ENCODE measurements around the gene ZNF768.
A peak's percentile ranks its signal among the peaks of the same experiment; 100 is the strongest.
"Not testable (repeated sequence)": the region's sequence is repeated elsewhere in the genome, so short reads cannot be mapped to it uniquely, and the experiment has no call there.

Gene ZNF768

DNA sequence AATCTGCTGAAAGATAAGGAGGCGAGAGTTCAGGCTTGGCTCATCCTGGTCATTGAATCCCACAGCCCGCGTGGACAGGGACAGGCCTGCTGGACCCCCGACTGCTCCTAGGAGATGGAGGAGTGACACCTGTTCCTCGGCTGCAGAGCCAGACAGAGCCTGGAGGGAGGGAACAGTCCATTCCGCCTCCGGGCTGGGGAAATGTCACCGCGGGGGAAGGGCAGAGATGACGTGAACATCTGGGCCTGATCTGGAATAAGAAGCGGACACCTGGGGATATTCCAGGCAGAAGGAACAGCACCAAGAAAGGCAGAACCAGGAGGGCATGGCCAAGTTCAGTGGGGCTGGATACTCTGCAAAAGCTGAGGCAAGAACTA is 6.8 kb upstream of the ZNF768 start:
- no peak for DNase-seq (ENCODE audit: low read depth)

DNA sequence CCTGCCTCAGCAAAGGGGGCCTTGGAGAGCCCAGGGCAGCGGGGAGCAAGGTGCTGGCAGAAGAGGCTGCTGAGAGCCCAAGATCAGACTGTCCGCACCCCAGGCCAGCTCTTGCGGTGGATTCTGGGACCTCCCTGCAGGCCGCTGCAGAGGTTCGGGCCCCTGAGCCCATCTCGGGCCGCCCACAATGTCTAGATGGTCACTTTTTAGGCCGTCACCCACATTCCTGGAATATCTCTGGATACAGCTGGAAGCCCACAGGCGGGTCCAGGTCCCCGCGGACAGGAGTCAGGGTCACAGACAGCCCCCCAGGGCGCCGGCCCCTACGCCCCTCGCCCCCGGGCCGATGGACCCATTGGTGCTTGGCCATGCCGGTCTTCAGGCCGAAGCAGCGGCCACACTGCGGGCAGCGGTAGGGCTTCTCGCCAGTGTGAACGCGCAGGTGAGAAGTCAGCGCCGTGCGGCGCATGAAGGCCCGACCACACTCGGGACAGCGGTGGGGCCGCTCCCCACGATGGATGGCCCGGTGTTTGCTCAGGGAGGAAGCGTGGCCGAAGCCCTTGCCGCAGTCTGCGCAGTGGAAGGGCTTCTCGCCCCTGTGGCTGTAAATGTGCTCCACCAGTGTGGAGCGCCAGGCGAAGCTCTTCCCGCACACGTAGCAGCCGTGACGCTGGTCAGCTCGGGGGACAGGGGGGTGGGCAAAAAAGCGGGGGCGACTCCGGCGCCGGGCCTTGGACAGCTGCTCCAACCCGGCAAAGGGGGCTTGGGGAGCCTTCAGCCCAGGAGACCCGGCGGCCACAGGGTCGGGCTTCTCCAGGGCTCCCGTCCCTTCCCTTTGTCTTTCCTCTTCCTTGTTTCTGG is 6.1 kb upstream of the ZNF768 start:
- no peak for DNase-seq (ENCODE audit: low read depth)

DNA sequence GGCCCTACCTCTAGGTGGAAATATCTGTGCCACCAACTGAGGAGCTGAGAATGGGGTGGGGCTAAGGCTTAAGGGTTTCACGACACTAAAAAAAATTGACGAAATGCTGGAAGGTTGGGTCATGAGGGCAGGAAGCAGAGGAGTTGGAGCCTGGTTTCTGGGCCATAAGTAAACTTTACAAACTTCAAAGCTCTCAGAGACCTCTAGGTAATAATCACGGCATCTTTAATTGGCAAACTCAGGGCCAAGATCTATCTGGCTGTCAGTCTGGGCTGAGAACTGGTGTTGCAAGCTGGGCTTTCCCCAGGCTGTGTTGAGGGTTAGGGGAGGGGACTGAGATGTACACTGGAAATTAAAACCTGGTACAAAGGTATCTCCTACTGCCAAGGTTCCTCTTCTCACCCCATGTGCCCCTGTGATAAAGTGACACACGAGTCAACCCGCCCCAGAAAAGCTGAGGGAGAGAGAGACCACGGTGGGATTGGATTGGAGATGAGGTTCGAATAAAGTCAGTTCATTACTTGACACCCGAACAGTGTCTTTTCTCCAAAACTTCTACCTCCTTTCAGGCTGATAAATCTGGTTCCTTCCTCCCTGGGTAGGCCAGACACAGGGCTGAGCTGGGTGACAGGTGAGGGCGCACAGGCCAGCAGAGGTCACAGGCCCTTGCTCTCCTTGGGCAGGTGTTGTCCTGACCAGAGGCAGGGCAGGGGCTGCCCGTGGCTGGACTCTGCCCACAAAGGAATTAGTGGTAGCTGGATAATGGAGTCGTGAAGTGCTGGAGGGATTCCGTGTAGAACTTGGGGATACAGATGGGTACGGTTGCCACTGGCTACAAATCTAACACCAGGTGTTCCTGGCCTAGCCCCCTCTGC is 4.0 kb upstream of the ZNF768 start:
- DNase-seq (ENCODE audit: low read depth), result no peak

DNA sequence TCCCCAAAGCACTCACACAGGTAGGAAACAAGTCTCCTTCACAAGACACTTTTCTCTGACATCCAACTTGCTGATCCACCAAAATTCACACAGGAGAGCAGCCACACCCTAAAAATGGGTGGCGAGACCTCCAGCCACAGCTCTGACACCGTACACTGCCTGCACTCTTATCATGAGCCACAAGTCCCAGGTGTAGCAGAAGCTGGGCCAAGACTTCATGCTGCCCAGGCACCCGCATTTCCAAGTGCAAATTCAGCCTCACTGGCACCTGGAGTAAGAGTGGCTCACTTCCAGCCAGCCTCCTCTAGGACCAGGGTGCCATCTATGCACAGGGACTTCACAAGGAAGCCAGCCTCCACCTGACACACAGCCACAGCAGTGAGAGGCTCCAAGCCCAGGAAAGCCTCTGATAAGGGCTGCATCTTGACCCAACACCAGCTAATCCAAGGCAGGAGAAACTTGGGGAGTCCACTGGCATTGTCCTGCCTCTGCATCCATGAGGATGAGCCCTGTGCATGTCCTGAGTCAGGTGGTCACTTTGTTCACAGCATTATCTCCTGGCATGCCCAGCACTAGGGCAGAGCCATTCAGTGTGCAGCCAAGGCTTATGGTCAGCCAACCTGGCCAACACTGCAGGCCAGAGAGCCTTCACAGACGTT is 2.6 kb upstream of the ZNF768 start:
- DNase-seq (ENCODE audit: low read depth), result no peak

DNA sequence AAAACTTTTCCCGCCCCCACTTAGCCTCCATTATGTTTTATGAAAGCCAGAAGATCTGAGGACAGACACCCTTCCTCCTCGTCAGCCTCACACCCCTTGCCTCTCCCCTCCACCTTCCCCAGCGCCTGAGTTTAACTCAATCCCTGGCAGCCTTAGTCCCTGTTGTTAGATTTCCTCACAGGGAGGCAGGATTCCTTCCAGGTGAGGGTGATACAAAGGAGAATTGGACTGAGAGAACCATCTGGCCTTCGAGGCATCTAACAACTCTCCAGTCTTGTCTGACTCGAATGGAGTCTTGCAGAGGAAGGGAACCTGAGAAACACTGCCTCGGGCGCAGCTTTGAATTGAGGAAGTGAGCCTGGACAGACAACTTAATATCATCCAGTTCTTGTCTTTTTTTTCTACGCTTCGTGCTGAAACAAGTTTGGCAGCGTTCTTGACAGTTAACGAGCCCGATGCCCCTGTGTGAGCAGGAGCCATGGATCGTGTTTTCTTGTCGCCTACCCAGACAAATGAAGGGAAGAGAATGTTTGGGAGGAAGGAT is 1.3 kb upstream of the ZNF768 start:
- DNase-seq (ENCODE audit: low read depth), result no peak

DNA sequence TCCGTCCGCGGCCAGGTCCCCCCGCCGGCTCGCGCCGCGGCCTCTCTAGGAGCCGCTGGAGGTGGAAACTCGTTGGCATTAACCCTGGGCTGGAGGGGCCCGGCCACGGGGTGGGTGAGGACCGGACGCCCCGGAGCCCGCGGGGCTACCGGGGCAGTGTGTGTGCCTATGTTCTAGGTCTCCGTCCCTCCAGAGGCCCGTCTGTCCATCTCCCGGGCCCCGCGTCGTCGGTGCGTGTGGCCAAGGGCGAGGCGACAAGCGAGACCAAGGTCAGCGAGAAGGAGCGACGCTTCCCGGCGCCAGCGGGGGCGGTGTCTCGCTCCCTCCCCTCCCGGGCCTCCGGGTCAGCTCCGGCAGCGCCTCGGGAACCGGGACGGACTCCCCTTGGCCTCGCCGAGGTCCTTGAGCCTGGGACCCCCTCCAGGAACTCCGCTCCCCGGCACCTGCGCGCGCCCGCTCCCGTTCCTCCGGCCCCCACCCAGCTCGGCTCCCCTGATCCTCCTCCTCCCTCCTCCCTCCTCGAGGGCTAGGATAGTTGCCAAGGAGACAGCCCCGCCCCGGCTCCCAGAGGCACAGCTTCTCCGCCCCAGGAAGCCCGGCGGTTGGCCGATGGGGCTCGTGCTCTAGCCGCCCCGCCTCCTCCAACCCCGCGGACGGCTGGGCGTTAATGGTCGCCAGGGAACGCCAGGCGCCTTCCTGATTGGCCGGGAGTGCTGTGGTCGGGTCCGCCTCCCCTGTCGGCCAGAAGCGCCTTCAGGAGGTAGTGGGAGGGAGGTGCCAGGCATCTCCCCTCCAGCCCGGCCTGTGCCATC is 663 bp upstream of the ZNF768 start:
- DNase-seq (ENCODE audit: low read depth), result peak; percentile 94

DNA sequence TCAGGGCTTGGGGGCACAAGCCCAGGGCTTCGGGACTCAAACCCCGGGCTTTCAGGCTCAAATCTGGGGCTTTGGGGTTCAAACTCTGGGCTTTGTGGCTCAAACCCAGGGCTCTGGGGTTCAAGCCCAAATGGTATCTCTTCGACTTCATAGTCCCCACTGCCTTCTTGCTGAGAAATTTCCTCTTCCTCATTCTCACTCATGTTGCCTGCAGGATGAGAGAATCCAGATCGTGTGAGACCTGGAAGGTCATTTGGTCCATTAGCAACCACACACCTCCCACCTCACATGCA is 576 bp downstream of the ZNF768 start:
- DNase-seq (ENCODE audit: low read depth), result no peak

DNA sequence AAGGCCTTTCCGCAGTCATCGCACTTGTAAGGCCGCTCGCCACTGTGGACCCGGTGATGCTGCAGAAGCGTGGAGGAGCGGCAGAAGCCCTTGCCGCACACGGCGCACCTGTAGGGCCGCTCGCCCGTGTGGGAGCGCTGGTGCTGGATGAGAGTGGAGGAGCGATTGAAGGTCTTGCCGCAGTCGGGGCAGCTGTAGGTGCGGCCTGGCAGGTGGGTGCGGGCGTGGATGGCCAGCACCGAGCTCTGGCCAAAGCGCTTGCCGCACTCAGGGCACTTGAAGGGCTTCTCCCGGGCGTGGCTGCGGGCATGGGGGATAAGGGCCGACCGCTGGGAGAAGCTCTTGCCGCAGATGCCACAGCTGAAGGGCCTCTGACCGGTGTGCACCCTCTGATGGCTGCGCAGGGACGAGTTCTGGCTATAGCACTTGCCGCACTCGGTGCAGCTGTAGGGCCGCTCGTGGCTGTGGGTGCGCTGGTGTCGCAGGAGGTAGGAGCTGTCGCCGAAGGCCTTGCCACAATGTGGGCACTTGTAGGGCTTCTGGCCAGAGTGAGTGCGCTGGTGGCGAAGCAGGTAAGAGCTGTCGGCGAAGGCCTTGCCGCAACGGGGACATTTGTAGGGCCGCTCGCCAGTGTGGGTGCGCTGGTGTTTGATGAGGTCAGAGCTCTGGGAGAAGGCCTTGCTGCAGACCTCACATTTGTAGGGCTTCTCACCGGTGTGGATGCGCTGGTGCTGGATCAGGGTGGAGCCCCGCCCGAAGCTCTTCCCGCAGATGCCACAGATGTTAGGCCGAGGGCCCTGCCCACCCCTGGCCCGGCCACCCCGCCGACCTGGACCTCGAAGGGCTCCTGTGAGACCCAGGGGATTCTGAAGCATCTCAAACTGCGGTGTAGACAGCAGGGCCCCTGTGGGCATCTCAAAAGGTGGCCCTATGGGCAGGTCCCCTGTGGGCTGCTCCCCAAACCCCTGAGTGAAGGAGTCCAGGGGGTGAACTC is 1.5 kb downstream of the ZNF768 start:
- no peak for DNase-seq (ENCODE audit: low read depth)

DNA sequence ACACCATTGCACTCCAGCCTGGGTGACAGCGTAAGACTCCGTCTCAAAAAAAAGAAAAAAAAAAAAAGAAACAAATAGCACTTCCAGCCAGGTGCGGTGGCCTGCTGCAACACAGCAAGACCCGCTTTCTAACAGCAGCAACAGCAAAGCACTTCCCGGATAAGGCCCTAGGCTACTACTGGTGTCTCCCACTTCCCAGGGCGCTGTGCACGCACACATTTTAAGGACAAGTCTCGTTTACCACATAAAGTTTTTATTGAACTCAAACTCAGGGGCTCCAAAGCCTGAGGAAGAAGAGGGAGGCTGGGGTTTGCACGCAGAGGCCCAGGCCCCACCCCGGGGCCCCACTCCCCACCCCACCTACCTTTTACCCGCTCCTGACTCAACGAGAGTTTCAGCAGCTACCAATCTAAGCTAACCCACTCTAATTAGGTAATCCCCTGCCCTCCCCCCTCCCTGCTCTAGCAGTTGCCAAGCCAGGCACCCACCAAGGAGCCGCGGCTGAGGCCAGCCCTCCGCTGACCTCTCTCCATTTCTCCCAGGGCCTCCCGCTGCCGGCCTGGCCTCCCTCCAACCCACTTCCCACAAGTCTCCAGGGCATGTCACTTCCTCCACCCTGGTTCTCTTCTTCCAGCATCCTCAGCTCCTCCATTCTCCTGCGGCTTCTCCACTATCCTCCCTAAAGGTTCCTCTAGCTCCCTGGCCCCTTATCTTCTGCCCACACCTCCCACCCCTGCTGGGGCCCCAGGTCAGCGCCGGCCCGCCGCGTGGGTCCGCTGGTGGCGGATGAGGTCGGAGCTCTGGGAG is 2.4 kb downstream of the ZNF768 start:
- no peak for DNase-seq (ENCODE audit: low read depth)

DNA sequence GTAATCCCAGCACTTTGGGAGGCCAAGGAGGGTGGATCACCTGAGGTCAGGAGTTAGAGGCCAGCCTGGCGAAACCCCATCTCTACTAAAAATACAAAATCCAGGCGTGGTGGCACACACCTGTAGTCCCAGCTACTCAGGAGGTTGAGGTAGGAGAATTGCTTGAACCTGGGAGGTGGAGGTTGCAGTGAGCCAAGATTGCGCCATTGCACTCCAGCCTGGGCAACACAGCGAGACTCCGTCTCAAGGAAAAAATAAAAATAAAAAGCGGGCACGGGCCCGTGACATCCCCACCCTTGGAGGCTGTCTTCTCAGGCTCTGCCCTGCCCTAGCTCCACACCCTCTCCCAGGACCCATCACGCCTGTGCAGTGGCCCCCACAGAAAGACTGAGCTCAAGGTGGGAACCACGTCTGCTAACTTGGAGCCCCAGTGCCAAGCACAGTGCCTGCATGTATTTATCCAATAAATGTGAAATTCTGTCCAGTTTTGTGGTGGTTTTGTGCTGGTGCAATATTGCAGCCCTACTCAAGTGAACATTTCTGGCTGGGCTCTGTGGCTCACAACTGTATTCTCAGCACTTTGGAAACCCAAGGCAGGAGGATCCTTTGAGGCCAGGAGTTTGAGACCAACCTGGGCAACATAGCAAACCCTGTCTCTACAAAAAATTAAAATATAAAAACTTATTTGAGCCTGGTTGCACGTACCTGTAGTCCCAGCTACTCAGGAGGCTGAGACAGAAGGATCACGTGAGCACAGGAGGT is 3.5 kb downstream of the ZNF768 start:
- not testable (repeated sequence) for DNase-seq (ENCODE audit: low read depth)

DNA sequence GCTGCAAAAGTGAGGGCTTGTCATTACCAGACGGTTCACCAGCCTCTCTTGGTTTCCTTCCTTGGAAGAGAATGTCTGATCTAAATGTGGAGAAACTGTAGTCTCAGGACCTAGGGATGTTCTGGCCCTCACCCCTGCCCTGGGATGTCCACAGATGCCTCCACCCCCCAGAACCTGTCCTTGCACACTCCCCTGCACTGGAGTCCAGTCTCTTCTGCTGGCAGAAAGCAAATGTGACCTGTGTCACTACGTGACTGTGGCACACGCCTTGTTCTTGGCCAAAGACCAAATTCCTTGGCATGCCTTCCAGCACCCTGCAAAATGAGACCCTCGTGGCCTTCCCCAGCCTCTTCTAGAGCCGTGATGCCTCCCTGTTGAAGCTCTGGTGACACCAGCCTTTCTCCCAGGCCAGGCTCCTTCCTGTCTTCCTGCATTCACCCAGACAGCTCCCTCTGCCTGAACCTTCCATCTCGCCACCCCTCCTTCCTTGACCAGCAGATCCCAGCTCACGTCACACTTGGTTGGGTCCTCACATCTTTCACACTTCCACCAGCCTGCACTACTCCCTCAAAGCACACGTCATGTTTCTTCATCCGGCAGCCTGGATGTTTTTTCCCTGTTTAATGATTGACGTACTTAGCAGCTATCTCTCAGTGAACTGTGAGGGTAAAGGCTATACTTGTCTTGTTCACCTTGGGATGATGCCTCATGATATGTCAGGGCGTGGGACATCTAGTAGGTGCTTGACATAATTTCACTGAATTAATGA is 4.3 kb downstream of the ZNF768 start:
- no peak for DNase-seq (ENCODE audit: low read depth)

DNA sequence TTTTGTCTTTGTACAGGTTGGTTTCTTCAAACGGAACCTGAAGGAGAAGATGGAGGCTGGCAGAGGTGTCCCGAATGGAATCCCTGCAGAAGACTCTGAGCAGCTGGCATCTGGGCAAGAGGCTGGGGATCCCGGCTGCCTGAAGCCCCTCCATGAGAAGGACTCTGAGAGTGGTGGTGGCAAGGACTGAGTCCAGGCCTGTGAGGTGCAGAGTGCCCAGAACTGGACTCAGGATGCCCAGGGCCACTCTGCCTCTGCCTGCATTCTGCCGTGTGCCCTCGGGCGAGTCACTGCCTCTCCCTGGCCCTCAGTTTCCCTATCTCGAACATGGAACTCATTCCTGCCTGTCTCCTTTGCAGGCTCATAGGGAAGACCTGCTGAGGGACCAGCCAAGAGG is 4.9 kb downstream of the ZNF768 start:
- DNase-seq (ENCODE audit: low read depth), result no peak

DNA sequence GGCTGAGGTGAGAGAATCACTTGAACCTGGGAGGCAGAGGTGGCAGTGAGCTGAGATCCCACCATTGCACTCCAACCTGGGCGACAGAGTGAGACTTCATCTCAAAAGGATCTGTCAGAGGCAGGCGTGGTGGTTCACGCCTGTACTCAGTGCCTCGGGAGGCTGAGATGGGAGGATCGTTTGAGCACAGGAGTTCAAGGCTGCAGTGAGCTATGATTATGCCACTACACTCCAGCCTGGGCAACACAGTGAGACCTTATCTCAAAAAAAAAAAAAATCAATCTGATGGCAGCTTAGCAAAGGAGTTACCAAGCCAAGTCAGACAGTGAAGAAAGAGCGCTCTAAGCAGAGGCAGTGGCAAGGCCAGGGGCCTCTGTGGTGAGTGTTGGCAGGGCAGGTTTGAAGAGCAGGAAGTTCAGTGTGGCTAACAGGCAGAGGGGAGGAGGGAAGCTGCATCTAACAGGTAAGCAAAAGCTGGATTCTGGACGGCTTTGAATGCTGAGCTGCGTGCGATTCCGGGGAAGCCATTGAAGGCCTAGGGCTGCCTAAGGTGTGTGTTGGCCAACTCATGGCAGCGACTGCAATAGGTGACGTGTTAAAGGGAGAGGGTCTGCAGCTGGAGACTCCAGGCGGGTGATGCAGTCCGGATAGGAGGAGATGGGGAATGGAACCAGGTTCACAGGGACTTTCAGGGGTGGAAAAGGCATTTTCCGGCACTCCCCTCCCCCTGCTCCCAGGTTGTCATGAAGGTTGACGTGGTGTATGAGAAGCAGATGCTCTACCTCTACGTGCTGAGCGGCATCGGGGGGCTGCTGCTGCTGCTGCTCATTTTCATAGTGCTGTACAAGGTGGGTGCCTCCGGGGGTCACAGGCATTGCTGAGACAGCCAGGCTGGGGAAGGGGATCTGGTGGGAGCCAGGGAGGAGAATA is 7.0 kb downstream of the ZNF768 start:
- no peak for DNase-seq (ENCODE audit: low read depth)

DNA sequence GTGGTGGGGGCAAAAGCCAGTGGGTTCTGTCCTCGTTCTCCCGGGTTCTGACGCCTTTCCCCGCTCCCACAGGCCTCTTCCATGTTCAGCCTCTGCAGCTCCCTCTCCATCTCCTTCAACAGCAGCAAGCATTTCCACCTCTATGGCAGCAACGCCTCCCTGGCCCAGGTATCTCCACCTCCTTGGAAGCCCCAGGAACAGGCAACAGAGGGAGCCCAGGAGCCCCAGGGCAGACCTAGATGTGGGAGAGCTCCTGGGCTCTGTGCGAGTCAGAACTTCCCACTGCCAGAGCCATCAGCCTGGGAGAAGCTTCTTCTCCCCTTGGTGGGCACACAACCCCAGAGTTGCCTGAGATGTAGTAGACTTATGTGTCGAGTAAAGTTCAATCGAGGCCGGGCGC is 7.8 kb downstream of the ZNF768 start:
- no peak for DNase-seq (ENCODE audit: low read depth)

DNA sequence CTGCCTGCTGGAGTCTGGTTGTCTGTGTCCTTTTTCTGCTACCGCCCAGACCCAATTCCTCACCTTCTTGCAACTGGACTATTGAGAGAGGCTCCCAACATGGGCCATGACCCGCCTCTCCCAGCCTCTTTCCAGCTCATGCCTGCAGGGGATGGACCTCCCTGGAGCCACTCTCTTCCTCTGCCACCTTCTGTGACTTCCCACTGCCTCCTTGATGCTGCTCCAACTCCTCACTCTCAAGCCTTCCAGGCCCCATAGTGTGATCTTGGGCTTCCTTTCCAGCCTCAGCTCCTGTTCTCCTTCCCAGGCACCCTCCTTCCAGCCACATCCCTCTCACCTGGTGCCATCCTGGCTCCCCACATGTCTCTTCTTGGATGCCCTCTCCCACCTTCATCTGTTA is 11.1 kb downstream of the ZNF768 start:
- DNase-seq (ENCODE audit: low read depth), result no peak

DNA sequence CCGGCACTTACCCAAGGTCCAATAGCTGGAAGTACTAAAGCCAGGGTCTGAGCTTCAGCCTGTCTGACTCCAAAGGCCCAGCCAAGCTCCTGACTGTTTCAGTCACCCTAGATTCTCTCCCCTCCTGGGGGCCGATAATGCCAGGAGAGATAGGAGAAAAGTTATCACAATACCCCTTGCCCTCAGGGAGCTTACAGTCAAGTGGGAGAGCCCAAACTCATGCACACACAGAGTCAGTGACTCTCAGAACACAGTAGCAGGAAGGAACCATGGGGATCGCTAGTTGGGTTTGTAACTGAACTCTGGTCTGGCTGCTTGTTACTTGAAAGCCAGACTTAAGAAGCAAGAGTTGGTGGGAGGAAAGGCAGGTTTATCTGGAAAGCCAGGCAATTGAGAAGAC is 14.9 kb downstream of the ZNF768 start:
- DNase-seq (ENCODE audit: low read depth), result no peak

DNA sequence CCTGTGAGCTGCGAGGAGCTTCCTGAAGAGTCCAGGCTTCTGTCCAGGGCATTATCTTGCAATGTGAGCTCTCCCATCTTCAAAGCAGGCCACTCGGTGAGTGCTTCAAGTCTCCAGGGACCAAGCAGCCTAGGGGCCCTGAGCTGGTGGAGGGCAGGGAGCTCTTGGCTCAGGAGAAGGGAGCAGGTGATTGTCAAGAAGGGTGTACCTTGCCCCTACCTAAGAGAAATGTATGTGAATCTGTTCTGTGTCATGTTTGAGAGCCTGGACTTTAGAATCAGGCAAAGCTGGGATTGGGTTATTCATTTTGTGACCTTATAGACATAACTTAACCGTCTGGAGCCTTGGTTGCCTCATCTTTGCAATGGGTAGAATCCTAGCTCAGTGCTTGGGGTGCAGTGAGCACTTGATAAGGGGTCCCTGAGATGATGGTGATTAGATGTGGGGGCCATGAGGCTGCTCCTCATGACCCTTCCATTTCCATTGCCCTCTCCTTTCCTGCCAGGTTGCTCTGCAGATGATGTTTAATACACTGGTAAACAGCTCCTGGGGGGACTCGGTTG is 15.9 kb downstream of the ZNF768 start:
- no peak for DNase-seq (ENCODE audit: low read depth)

All from CMK (cell line).